ENCODE measurements around the gene DSC1.
"Not testable (repeated sequence)": the region's sequence is repeated elsewhere in the genome, so short reads cannot be mapped to it uniquely, and the experiment has no call there.

DSC1 gene, protein sequence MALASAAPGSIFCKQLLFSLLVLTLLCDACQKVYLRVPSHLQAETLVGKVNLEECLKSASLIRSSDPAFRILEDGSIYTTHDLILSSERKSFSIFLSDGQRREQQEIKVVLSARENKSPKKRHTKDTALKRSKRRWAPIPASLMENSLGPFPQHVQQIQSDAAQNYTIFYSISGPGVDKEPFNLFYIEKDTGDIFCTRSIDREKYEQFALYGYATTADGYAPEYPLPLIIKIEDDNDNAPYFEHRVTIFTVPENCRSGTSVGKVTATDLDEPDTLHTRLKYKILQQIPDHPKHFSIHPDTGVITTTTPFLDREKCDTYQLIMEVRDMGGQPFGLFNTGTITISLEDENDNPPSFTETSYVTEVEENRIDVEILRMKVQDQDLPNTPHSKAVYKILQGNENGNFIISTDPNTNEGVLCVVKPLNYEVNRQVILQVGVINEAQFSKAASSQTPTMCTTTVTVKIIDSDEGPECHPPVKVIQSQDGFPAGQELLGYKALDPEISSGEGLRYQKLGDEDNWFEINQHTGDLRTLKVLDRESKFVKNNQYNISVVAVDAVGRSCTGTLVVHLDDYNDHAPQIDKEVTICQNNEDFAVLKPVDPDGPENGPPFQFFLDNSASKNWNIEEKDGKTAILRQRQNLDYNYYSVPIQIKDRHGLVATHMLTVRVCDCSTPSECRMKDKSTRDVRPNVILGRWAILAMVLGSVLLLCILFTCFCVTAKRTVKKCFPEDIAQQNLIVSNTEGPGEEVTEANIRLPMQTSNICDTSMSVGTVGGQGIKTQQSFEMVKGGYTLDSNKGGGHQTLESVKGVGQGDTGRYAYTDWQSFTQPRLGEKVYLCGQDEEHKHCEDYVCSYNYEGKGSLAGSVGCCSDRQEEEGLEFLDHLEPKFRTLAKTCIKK

DNA sequence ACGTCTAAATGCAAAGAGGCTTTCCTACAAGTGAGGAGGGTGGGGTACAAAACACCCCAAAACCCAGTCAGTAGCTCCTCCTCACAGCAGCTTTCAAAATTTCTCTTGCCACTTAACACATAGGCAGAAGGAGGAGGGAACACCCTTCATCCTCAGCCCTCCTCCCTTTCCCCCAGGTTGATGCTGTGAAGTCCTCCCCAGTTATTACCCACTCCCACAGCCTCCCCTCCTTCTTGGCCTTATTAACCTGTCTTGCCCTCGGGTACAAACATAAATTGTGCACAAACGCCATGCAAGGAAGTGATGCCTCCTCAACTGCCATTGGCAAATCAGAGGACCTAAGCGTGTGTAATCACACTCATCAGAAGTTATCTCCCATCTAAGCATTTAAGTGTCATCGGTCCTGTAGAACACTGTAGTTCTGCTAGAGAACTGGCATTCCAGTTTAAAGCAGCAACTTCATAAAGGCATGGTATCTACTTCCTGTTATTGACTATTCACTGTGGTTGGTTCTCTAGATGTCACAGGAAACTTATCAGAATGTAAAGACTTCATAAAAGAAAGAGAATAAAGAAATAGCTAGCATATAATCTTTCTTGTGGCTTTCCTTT is at the start of gene DSC1:
Gene DSC1 (minus strand): TSS at position 32 of the 611 bp plus-strand sequence. CDS start 262 bp downstream, outside the sequence.
- DNase-seq (ENCODE audit: low read depth): no peak

DNA sequence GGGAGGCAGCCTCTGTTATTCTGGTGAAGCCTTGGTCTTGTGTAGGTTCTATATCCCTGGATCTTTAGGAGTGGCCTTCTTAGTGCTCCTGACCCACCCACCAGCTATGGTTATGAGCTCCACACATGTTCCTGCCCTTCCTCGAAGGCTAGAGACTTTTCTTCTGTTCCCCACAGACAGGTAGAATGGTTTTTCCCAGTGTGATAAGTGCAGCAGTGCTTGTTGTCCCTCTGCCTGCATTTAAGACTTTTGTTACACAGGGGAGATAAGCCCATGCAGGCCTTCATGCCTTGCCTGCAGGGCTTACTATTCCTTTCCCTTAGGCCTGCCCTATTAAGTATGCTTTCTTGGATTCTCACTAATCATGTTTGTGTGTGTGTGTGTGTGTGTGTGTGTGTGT is 48.4 kb upstream of the DSC1 start:
- DNase-seq (ENCODE audit: low read depth): no peak

DNA sequence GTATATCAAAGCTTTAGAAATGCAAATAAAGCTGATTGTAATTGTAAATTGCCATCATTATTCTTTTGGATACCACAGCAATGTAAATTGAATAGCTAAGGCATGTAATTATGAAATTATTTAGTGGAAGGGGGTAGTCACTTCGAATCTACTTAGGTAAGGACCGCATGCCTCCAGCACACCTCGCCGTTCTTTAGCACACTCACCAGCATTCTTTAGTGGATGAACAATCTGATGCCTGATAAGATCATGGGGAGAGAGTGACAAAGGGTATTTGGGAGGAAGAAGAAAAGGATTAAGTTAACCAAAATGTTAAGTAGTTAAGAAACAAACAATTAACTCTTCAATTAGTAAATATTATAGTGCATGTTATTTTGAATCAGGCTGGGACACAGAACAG is 46.4 kb upstream of the DSC1 start:
- no peak for DNase-seq (ENCODE audit: low read depth)

DNA sequence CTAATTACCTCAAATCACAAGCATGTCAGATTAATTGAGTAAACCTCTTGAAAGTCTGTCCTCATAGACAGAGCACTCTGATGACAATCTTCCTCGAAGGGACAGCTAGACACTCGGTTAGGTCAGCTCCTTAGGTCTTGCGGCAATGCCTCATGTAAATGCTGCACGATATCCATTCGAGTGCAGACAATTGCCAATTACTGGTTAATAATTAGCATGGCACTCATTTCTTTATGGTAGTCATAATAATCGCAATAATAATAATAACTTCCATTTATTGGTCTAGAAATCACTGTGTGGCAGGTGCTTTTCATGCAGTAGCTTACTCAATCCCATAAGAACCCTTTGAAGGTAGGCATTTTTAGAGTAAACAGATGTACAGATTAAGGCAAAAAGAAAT is 44.7 kb upstream of the DSC1 start:
- DNase-seq (ENCODE audit: low read depth): no peak

DNA sequence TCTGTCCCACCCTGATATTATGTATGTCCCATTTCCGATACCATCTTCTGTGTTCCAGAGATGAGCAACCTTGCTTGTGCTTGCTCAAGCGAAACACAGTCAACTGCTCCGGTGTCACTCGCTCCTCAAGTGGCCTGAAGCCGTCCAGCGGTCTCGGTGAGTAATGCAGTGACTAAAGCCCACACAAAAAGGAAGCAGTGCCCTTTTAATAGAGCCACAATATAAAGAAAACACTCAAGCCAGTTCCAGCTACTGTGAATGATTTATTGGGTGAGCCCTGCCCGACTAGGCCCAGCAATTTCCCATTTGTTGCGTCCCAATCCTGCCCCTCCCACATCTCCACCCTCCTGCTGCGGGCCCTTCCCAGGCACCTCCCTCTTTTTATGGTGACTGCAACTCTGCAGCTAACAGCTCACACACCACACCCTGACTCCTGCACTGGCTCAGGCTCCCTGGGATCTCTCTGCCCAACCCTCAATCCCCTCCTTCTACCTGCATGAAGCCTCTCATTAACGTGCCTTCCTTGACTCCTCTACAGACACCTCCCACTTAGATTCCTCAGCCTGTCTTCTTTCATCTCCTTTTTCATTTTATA is 44.2 kb upstream of the DSC1 start:
- no peak for DNase-seq (ENCODE audit: low read depth)

DNA sequence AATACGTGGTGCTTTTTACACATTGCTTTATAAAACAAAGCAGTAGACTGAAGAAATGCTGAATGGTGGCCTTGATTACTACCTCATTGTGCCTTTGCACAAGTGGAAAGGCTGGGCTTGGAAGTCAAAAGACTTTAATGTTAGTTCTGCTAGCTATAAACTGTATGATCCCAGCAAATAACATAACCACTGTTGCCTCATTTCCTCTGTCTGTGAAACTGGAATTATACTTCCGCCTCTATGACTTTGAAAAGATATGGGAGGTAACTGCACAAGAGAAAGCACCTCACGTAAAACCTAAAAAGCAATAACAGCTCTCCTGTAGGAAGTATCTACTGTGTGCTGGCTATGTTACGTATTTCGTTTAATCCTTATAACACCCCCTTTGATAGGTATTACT is 43.4 kb upstream of the DSC1 start:
- DNase-seq (ENCODE audit: low read depth): no peak

DNA sequence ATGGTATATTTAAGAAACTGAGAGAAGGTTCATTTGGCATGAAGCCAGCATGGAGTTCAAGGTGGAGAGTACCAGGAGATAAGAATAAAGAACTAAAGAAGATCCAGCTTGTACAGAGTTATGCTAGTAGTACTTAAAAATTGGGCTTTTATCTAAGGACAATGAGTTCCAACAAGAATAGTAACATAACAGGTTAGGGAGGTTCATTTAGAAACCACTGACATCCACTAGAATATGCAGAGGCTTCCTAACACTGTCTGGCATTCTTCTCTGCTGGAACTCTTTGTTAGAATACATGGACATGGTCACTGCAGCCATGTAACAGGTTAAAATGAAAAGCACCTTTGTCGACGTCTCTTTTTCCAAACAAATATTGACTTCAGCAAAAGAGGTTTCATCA is 42.6 kb upstream of the DSC1 start:
- DNase-seq (ENCODE audit: low read depth): no peak

DNA sequence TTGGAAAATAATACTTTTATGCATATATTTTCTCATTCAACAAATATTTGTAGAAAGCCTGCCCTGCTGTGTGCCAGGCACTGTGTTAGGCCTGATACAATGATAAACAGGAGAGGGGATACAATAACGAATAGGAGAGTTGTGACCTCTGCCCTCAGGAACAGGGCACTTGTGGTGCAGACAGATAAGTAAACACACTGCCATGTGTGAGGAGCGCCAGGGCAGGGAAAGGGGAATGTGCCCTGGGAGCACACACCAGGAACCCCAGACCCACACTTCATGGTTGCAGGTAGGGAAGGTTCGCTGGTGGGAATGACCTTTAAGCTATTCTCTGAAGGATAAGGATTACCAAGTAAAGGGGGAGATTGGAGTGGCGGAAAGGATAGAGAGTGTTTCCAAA is 42.2 kb upstream of the DSC1 start:
- DNase-seq (ENCODE audit: low read depth): no peak

DNA sequence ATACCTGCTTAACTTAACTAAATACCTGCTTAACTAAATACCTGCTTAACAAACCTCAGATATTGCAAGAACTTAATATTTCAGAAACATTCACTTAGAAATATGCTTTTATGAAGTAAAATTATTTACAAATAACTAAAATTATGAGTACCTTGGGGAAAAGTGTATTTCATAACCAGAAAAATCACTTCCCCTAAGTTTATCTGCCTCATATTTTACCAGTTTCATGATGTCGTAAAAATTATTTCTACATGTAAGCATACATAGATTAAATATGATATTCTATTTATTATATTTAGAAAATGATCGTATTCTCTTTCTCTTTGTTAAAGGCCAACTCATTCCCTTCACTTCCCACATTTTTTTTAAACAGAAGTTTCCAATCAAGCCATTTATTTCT is 41.5 kb upstream of the DSC1 start:
- DNase-seq (ENCODE audit: low read depth): no peak

DNA sequence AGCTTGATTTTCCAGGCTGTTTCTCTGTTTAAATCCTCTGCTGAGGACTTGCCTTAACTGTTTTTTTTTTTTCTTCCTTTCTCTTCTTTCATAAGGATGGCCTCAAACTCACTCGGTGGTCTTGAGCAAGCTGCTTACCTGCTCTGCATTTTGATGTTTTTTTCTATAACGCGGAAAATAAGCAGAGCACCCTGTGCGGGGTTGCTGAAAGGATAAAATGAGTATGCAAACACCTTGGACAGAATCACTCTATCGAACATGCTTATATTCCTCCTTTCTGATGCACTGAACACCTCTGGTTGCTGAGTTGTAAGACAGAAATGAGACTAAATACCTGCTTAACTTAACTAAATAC is 41.1 kb upstream of the DSC1 start:
- no peak for DNase-seq (ENCODE audit: low read depth)

DNA sequence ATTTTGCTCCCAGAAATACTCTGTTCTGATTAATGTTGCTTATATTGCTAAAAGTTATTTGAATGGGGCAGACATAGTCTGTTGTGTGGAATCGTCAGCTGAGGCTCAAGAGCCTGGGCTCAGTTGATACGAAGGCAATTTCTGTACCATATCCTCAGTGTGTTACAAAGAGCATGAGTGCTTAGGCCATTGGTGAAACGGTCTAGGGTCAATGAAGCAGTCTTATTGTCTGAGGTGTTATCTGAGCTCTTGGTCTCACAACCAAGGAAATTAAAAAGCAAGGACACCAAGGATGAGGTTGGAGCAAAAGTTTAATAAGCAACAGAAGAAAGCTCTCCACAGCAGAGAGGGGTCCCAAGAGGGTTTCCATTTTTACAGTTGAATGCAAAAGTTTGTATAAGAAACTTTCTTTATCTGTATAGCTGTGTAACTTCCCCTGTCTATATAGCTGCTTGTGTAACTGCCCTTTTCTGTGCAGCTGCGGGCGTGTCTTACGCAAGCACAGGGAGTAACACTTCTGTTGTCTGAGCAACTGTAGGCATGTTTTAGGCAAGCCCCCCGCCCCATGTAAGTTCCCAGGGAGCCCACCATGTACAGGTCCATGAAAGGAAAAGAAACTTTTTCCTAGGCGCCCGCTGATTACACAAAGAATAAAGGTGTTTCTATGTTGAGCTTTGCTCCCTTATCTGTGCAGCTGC is 40.6 kb upstream of the DSC1 start:
- DNase-seq (ENCODE audit: low read depth): no peak

DNA sequence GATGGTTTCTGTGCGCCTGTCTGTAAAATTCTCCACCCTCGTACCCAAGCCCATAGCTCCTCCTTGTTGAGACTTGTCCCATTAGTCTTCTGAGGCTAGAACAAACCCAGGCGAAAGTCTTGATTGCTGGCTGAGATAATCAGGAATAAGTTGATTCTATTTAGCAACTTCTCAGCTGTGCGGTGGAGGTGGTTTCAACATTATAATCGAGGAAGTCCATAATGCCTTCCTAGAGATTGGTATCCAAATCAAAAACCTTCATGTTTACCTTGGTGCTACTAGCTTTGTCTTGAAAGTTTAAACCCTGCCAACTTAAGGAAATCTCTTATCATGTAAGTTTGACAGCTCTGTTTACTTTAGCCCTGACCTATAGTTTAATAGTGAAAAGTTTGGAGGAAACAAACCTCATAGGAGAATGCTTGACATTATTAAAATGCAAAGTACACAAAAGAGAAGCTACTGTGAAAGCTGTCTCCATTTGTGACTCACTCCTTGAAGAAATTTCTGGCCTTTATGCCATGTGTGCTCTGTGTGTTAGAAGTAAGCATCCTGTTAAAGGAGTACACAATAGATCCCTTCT is 36.6 kb upstream of the DSC1 start:
- DNase-seq (ENCODE audit: low read depth): no peak

DNA sequence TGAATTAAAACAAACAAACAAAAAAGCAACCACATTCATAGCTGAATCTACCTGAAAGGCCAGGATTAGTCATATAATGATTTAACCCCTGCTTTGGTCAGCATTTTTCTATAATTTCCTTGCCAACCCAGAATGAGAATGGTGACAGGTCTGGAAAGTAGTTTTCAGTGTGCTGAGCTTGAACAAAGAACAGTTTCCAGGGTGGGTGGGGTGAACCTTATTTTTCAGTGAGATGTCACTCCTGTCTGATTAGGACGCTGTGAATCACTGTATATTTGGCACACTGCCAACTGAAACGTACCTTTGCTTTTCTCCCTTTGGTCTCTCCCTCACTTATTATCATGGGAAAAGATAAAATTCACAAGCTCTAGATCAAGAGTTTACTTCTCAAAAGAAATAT is 35.0 kb upstream of the DSC1 start:
- DNase-seq (ENCODE audit: low read depth): no peak

DNA sequence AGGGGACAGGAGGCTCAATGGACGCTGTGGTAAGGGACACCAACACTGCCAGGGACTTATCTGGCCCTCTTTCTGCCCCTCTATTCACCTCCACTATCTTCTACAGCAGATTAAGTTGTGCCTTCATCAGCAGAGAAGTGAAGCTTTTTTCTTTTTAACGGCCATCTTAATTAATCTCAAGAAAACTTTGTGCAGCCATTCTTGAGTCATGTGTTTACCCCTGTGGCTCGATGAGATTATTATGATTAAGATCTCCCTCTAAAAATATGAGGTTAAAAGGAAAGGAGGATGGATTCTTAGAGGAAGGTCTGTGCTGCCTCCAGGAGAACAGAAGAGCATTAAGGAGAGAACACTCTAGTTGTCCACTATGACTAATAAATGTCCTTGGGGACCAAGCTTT is 32.4 kb upstream of the DSC1 start:
- no peak for DNase-seq (ENCODE audit: low read depth)

DNA sequence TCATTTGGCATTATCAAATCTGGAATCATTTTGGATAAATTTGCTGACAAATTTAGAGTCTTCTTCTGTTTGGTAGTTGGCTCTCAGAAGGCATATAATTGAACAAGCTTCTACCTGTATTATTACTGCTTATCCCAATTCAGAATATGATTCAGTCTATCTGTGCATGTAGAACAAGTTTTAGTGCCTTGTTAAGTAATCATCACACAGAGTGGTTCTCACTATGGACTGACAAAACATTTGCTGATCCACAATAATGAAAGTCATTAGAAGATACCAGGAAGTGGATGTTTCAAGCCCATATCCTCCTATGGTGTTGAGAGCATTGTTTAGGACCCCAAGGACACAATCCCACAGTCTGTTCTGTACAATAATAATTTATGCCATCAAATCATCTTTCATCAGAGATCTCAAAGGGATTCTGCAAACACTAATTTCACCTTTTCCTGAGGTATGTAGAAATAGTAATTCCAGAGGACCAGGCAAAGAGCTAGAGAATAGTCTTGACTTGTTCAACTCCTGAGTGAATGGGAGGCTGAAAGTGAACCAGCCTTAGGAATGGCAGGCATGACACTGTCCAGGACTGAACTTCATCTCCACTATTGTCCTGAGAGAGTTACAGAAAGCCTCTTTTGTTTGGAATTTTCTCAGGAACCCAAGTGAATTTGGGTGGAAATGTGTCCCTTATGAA is 29.6 kb upstream of the DSC1 start:
- DNase-seq (ENCODE audit: low read depth): no peak

DNA sequence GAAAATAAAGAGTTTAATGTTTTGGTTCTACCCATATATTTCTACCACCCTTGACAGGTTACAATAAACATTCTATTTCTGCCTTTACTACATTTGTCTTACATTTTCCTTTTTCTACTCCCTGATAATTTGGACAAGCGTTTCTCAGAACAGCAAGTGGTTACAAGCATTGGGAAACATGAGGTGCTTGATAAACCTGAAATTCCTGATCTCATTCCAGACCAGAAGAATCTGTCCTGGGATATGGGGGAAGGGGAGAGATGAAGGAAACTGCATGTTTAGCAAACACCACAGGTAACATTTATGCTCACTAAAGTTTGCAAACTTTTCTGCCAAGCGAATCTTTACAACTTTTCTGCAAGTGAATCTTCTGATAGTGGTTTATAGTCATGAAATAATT is 28.3 kb upstream of the DSC1 start:
- no peak for DNase-seq (ENCODE audit: low read depth)

DNA sequence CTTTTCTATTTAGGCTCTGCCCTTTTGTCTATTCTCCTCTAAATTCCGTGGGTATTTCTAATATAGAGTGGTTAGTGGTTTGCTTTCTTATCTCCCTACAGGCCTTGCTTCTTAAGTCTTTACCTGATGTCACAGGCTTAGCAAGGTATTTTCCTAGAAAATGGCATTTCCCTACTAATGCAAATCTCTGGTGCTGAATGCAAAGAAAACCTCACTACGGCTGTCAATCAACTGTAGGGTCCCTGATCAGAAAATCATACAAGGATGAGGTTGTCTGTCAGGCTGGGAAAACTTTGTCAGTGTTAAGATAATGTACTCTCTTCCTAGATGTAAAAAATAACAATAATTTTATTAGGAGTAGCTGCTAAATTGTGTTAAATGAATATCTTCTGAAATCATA is 27.1 kb upstream of the DSC1 start:
- no peak for DNase-seq (ENCODE audit: low read depth)

DNA sequence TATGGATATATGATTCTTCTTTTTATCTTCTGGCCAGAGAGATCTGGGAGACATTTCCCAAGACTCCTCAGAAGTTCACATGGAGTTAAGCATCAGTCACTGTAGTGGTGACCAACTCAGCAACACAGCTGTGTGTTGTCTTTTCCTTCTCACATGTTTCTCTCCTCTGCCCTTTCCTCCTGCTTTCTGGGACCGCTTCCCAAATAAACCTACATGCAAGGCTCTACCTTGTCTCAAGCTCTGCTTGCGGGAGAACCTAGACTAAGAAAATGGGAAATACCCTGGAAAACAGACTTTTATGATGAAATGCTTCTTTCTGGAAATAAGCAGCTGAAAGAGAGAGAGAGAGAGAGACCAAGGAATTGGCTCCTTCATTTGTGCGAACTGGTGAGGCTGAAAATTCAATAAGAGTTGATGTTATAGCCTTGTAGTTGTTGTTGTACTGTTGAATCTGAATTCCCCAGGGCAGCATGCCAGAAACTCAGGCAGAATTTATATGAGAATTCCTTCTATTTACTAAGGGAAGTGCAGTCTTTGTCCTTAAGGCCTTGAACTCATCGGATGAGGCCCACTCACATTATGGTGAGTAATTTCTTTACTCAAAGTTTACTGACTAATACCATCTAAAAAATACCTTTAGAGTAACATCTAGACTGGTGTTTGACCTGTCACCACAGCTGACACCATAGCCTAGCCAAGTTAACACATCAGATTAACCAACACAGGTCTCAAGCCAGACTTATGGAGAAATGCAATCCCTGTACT is 22.7 kb upstream of the DSC1 start:
- DNase-seq (ENCODE audit: low read depth): no peak

DNA sequence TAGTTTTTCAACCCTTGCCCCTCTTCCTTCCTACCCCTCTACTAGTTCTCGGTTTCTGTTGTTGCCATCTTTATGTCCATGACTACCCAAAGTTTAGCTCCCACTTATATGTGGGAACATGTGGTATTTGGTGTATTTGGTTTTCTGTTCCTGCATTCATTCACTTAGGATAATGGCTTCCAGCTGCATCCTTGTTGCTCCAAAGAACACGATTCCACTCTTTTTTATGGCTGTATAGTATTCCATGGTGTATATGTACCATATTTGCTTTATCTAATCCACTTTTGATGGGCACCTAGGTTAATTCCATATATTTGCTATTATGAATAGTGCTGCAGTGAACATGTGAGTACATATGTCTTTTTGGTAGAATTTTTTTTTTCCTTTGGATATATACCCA is 20.6 kb upstream of the DSC1 start:
- DNase-seq (ENCODE audit: low read depth): no peak

DNA sequence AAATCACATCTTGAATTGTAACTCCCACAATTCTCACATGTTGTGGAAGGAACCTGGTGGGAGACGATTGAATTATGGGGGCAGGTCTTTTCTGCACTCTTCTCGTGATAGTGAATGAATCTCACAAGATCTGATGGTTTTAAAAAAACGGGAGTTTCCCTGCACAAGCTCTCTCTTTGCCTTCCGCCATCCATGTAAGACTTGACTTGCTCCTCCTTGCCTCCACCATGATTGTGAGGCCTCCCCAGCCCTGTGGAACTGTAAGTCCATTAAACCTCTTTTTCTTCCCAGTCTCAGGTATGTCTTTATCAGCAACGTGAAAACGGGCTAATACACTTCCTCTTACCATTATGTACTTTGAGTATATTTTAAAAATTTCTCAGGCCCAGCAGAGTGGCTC is 14.7 kb upstream of the DSC1 start:
- DNase-seq (ENCODE audit: low read depth): not testable (repeated sequence)
